PC-3 (cell line): ENCODE measurements around the gene ATP10A. TPM values are rescaled to one million over a fixed set of nuclear protein-coding genes. Genes with fewer than 3 reads are reported as not detected.
"Not testable (repeated sequence)": the region's sequence is repeated elsewhere in the genome, so short reads cannot be mapped to it uniquely, and the experiment has no call there.

Source experiments
- ATAC-seq: fragments of 200-7000 bp; cut with Tn5 transposase; 2 replicates; pipeline ENCODE4 v1.9.1; 2020; ENCODE audit warnings: mild to moderate bottlenecking, moderate library complexity
- BruUV-seq: library from RNA; stranded (reverse); fragments of 400-500 nt; replicated peaks from 2 replicates; lab custom pipeline; 2021; lab: Mats Ljungman, UMichigan
- CTCF ChIA-PET: fragments of 300-600 bp; sonication (Branson Sonifier 250); formaldehyde crosslinking; loops from one replicate; lab custom pipeline; 2022; ENCODE audit warnings: antibody characterized with exemption; lab: Charles Lee
- POLR2A ChIA-PET: fragments of 300-600 bp; sonication (Branson Sonifier 250); formaldehyde crosslinking; loops from one replicate; lab custom pipeline; 2022; ENCODE audit warnings: antibody characterized with exemption; ENCODE audit not compliant: unreplicated experiment; lab: Charles Lee
- DNase-seq: peaks from one replicate; pipeline ENCODE4 v3.0.0-alpha.2; 2015
- H2AFZ ChIP-seq: fragments of 300-600 bp; sonication (generic); 2 replicates; pipeline ENCODE4 v1.6.0; 2016; ENCODE audit warnings: antibody characterized with exemption, low read length
- H3F3A ChIP-seq: fragments of 300-600 bp; sonication (generic); one replicate; pipeline ENCODE4 v1.6.0; 2017; ENCODE audit warnings: antibody characterized with exemption, low read length, control low read depth, mild to moderate bottlenecking; ENCODE audit not compliant: unreplicated experiment
- H3K27ac ChIP-seq: fragments of 300-600 bp; sonication (generic); 2 replicates; pipeline ENCODE4 v1.5.1; 2016; ENCODE audit warnings: mild to moderate bottlenecking, low read length
- H3K27me3 ChIP-seq: fragments of 300-600 bp; sonication (generic); 2 replicates; pipeline ENCODE4 v1.6.1; 2016; ENCODE audit warnings: low read length, mixed read lengths
- H3K36me3 ChIP-seq: fragments of 300-600 bp; sonication (generic); 2 replicates; pipeline ENCODE4 v1.6.1; 2016; ENCODE audit warnings: low read depth, mixed run types, low read length, mixed read lengths
- H3K4me1 ChIP-seq: fragments of 300-600 bp; sonication (generic); 2 replicates; pipeline ENCODE4 v1.5.1; 2016; ENCODE audit warnings: low read length; ENCODE audit not compliant: insufficient read depth
- H3K4me2 ChIP-seq: fragments of 300-600 bp; sonication (generic); 2 replicates; pipeline ENCODE4 v1.6.0; 2016; ENCODE audit warnings: low read length
- H3K4me3 ChIP-seq: fragments of 300-600 bp; sonication (generic); 2 replicates; pipeline ENCODE4 v1.5.1; 2016; ENCODE audit warnings: mild to moderate bottlenecking, low read length, mixed read lengths
- H3K79me2 ChIP-seq: fragments of 300-600 bp; sonication (generic); 2 replicates; pipeline ENCODE4 v1.6.1; 2017; ENCODE audit warnings: low read length, mixed read lengths
- H3K9ac ChIP-seq: fragments of 300-600 bp; sonication (generic); 2 replicates; pipeline ENCODE4 v1.6.0; 2016; ENCODE audit warnings: mild to moderate bottlenecking, low read length
- H3K9me2 ChIP-seq: fragments of 300-600 bp; sonication (generic); replicated peaks from 2 replicates; pipeline ENCODE4 v1.6.1; 2016; ENCODE audit warnings: mixed run types, low read length, mixed read lengths
- H3K9me3 ChIP-seq: fragments of 300-600 bp; sonication (generic); 2 replicates; pipeline ENCODE4 v1.6.1; 2016; ENCODE audit warnings: low read length, mixed read lengths
- H4K20me1 ChIP-seq: fragments of 300-600 bp; sonication (generic); 2 replicates; pipeline ENCODE4 v1.6.1; 2016; ENCODE audit warnings: low read length, mixed read lengths
- CTCF ChIP-seq: fragments of 300-600 bp; sonication (generic); conservative IDR thresholded peaks from 2 replicates; pipeline ENCODE4 v1.5.1; 2017; ENCODE audit warnings: antibody characterized with exemption, low read depth, mild to moderate bottlenecking, low read length
- EZH2 ChIP-seq: fragments of 300-600 bp; sonication (generic); IDR thresholded peaks from one replicate; pipeline ENCODE4 v1.6.1; 2017; ENCODE audit warnings: antibody characterized with exemption, mild to moderate bottlenecking, low read length; ENCODE audit not compliant: unreplicated experiment
- EZH2phosphoT487 ChIP-seq: fragments of 300-600 bp; sonication (generic); IDR thresholded peaks from 2 replicates; pipeline ENCODE4 v1.6.1; 2018; ENCODE audit warnings: mild to moderate bottlenecking, antibody characterized with exemption, low read length, borderline replicate concordance
- intact Hi-C: fragments of 100-400 bp; cut with micrococcal nuclease; formaldehyde crosslinking; loops from 2 replicates; pipeline ENCODE4 v1.9.0; 2023
- total RNA-seq: library from RNA; depleted of rRNA; stranded (reverse); fragments of >200 nt; gene quantifications from 2 replicates; pipeline ENCODE4 v1.2.3, GENCODE V29; 2014

ATP10A gene
- total RNA-seq, 1 experiment from 2014 or later = 2.6 TPM

DNA sequence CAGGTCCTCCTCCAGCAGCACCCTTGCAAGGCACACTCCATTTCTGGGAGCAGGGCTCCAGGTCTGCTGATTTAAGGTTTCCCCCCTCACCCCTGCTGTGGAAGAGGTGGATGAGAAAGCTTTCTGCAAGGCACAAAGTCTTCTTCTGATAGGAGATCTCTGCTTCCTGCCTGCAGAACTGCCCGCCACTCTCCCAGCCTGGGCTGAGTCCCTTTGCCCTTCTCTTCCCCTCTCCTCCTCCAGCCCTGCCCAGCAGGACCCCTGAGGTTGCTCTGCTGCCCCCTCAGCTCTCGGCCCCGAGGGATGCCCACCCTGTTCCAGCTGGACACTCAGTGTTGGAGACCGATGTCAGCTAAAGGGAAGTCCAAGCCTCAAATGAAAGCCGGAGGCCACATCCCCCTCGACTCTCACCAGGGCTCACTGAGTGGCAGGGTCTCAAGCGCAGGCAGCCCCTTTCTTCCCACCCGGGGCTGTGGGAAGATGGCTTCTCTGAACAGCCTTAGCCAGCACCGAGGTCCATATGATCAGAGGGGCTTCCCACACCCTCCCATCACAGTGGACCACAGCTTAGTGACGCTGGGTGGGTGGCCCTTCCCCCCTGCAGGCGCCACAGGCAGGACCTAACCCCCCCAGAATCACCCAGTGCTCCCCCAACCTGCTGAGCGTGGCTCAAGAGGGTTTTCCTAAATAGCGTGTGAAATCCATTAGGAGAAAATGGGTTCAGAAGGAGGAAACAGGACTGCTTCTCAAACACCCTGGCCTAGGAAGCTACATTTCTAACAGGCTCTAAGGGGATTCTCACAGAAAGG lies 4.0 kb downstream of the ATP10A start:
- ATAC-seq (no peak), DNase-seq (no peak)
- BruUV-seq = no TSS peak
- Histone ChIP-seq H3K4me1 (no peaks in the 10 kb centered on the region), H3K27me3 (no peaks in the 10 kb centered on the region), H4K20me1 (no peaks in the 10 kb centered on the region), H3K9ac (no peak overlapping the region), H3K36me3 (no peaks in the 10 kb centered on the region), H3K79me2 (no peaks in the 10 kb centered on the region), H3K9me2 (no peaks in the 10 kb centered on the region), H3K9me3 (no peaks in the 10 kb centered on the region), H3F3A (no peaks in the 10 kb centered on the region), H3K27ac (no peak overlapping the region), H2AFZ (no peak overlapping the region), H3K4me3 (no peak overlapping the region), H3K4me2 (no peak overlapping the region)
- TF ChIP-seq EZH2 (no peak), CTCF (no peak), EZH2phosphoT487 (no peak)
- ChIA-PET CTCF (no interaction called here), POLR2A (no interaction called here)
- intact Hi-C loops = loop anchor here (10.0 kb wide), 1 partner anchor 84 kb away; no protein-coding TSS in a partner anchor

DNA sequence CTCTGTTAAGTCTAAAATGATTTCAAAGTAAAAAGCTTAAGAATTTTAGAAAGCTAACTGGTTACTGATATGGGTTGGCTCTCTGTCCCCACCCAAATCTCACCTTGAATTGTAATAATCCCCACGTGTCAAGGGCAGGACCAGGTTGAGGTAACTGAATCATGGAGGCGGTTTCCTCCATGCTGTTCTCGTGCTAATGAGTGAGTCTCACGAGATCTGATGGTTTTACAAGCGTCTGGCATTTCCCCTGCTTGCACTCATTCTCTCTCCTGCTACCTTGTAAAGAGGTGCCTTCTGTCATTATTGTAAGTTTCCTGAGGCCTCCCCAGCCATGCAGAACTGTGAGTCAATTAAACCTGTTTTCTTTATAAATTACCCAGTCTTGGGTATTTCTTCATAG lies 7.1 kb downstream of the ATP10A start:
- DNase-seq, ATAC-seq: not testable (repeated sequence)
- intact Hi-C loops = loop anchor here (10.0 kb wide), 1 partner anchor 81 kb away; no protein-coding TSS in a partner anchor

DNA sequence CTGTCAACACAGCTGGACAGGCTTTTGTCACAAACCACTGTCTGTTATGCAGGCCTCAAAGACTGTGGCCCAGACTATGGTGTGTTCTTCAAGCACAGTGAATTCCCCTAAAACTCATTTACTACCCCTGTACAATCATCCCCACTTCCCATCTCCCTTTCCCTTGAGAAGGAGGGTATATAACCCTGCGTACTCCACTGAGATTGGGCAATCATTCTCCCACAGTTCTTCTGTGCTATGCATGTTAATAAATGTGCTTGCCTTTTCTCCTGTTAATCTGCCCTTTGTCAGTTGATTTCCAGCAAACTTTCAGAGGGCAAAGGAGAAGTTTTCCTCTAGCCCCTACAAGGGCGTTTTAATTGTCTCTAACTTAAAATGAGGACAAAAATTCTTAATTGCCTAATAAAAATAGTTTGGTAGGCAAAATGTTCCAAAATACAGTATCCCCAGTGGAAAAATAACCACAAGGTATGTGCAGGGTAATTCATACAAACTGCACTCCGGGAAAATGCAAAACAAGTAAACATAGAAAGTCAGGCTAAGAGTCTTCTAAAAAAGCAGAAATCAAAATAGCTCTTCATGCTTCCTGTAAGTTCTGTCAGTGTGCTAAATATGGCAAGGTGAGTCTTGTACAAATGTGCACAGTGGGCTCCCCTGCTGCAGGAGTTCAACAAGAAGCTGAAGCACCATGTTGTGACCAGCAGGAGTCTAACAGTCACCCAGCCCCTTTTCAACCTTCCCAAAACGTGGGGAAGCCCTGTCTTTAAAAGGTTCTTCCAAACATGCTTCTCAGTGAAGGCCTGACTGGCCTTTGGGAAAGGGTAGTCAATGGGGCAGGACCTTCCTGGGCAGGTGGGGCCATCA lies 10.2 kb downstream of the ATP10A start:
- no peak for DNase-seq
- no peak overlapping the region for H3K9ac ChIP-seq
- no peaks in the 10 kb centered on the region for H3F3A ChIP-seq
- H3K9me2 ChIP-seq = no peaks in the 10 kb centered on the region
- no peaks in the 10 kb centered on the region for H3K9me3 ChIP-seq
- ATAC-seq = no peak
- intact Hi-C loops = loop anchor here (5.0 to 10.0 kb wide), 3 partner anchors 39 to 79 kb away; no protein-coding TSS in a partner anchor
- no peak overlapping the region for H3K4me2 ChIP-seq
- H4K20me1 ChIP-seq = no peaks in the 10 kb centered on the region
- H2AFZ ChIP-seq = no peak overlapping the region
- H3K79me2 ChIP-seq = no peaks in the 10 kb centered on the region
- no peaks in the 10 kb centered on the region for H3K36me3 ChIP-seq
- ChIA-PET CTCF (no interaction called here), POLR2A (no interaction called here)
- no peak overlapping the region for H3K4me3 ChIP-seq
- TF ChIP-seq EZH2phosphoT487 (no peak), EZH2 (no peak), CTCF (no peak)
- peaks cover 16% of the 10 kb centered on the region for H3K4me1 ChIP-seq
- H3K27ac ChIP-seq = no peak overlapping the region
- no TSS peak for BruUV-seq
- no peaks in the 10 kb centered on the region for H3K27me3 ChIP-seq

More for the DNA sequence above, 7.1 kb downstream of the ATP10A start:
- CTCF ChIA-PET, H3K4me1 ChIP-seq, H3K9me3 ChIP-seq, H3K79me2 ChIP-seq, H4K20me1 ChIP-seq, H3K9me2 ChIP-seq, POLR2A ChIA-PET, H3K27ac ChIP-seq, H3K9ac ChIP-seq, H3K4me2 ChIP-seq, H3K36me3 ChIP-seq, H3K4me3 ChIP-seq, BruUV-seq, H2AFZ ChIP-seq, H3F3A ChIP-seq, H3K27me3 ChIP-seq: not testable (repeated sequence)
